ENCODE measurements around the gene POC1B.
A peak's percentile ranks its signal among the peaks of the same experiment; 100 is the strongest.

POC1B gene

DNA sequence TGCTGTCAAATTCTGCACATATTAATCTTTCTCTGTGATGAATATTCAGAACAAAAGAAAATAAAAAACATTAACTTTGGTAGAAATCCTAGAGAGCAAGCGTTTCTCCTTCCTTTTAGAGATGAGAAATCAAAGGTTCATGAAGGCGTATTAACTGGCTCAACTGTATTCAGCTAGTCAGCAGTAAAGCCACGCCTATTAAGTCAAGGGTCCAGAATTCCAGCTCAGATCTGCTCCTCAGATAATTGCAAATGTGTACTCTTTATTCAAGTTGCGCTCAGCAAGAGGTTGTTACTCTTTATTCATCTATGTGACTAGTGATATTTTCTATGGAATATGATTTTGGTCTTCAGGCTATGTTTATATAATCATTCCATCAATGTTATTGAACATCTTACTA lies 13.1 kb upstream of the POC1B start:
- DNase-seq, result no peak

DNA sequence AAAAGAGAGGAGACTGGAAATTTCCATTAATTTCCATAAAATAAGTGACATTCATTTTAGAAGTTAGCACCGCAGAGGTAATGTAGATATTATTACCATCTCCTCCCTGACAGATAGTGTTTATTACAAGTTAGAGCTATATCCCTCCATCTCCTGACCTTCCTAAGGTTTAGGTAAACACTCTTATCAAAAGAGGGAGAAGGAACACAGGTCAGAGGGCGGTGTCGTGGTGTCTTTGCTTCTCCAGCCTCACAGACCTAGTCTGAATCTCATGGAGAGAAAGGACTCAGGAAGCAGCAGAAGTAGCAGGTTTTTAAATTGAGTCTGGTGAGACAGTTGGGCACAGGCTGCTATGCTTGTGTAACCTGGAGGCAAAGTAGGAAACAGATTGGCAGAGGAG lies 11.5 kb upstream of the POC1B start:
- no peak for DNase-seq

DNA sequence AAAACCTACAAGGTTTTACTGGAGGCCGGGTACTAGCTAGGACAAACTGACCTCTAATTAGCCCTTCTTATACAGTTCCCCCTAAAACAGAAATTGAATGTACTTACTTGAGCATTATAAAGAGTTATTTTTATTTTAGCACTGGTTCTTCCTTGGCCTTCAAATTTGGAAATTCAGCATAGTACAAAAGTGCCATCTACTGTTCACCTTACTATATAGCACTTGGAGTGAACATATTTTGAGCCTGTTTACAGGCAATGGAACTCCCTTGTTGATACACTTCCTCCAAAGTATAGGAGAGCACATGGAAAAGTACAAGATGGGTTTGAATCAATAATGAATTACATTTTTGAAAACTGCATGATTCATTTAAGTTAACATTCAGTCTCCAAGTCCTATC lies 3.9 kb upstream of the POC1B start:
- DNase-seq, result no peak

DNA sequence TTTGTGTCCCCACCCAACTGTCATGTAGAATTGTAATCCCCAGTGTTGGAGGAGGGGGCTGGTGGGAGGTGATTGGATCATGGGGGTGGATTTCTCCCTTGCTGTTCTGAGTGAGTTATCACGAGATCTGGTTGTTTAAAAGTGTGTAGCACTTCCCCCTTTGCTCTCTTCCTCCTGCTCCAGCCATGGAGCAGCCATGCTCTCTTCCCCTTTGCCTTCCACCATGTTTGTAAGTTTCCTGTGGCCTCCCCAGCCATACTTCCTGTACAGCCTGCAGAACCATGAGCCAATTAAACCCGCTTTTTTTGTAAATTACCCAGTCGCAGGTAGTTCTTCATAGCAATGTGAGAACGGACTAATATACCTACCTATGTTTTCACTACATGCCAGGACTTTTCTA lies 2.6 kb upstream of the POC1B start:
- no peak for DNase-seq

DNA sequence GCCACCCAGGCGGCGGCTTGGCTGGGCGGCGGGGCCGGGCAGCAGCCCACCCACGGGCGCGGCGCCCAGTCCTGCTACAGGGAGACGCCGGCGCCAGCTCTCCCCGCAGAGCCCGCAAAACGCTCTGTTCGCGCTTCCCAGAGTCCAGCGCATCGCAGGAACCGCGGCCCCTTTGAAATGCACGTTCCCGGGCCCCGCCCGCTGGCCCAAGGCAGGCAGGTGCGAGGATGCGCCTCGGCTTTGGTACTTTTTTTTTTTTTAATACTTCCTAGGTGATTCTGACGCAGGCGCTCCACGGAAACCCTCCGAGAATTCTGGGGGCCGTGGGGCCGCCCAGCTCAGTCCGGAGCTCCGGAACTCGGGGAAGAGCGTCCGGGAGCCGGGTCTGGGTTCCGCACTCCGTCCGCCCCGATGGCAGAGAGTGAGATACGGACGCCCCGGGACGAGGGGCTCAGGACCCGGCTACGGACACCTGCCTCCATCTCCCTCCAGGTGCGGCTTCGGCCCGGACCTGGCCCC lies 483 bp downstream of the POC1B start:
- DNase-seq, result peak; percentile 36

DNA sequence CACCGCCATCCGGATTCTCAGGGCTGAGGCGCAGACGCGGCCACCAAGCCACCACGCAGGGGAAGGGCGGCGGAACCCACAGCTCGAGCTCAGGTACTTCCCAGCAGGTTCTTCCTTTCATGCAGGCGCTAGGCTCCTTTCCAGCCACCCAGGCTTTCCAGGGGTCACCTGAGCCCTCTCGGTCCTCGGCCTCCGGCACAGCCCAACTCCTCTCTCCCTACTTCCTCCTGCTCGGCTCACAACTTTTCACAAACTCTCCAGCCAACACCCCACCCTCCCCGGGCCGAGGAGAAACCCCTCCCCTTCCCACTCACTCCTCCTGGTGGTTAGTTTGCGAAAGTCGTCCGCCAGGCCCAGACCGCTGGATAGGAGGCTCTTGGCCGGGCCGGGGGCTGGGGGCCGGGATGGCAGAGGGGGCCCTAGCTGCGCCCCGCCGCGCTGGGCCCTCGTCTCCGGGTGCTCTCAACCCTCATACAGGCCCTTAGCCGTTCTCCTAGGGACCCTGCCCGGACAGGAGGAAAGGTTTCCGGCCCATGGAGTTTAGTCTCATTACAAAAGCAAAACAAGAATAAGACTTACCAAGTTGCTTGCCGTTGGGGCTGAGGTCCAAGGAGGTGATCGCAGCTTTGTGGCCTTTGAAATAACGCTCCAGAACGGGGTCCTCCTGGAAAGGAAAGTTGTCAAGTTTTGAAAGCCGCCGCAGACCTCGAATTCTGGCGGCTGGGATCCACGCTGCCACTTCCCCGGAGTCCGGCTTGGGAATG lies 1.1 kb downstream of the POC1B start, which contains the start of gene GALNT4:
TSS of gene GALNT4 (minus strand) at position 256 of the 764 bp plus-strand sequence. CDS start at position 9, 247 bp downstream.
- DNase-seq, result peak; percentile 73

DNA sequence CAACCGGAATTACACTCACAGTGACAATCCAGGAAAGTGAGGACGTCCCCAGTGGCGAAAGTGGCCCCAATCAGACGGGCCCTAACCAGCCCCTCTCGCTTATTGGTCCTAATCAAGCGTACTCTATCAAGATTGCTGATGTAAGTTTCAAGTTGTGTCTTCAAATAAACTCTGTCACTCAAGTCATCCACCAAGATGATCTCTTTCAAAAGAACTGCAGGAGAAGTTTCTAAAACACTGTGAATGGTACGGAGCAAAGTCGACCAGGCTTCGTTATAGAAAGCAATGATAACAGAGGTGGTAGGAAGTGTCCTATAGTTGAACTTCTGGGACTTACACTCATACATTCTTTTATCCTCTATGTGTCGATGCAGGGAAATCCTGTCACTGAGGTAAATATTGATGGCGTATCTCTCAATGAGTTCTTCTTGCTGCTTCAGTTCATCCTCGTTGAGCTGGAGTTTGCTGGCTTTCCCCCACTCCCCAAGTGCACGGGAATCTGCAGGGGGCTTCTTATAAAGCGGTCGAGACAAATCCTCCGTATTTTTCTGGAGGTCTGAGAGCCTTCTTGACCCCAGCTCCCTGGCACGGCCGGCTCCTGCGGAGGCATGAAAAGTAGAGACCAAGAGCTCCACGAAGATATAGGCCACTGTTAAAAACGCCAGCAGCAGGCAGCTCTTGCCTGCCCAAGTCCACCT lies 1.9 kb downstream of the POC1B start:
- DNase-seq, result no peak

DNA sequence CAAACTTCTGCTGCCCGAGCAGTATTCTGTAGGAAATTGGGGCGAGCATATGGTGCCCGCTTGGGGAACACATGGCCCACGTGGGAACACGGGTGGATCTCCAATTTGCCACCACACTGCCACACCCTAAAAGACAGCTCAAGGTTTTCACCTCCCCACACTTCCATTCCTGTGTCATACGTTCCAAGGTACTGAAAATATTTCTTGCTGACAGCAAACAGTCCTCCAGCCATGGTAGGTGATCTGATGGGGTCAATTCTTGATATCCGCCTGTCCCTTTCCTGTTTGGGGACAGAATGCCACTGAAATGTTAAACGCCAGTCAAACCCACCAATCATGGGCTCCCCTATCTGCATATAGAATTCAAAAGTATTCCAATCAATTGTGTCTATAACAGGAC lies 2.5 kb downstream of the POC1B start:
- no peak for DNase-seq

DNA sequence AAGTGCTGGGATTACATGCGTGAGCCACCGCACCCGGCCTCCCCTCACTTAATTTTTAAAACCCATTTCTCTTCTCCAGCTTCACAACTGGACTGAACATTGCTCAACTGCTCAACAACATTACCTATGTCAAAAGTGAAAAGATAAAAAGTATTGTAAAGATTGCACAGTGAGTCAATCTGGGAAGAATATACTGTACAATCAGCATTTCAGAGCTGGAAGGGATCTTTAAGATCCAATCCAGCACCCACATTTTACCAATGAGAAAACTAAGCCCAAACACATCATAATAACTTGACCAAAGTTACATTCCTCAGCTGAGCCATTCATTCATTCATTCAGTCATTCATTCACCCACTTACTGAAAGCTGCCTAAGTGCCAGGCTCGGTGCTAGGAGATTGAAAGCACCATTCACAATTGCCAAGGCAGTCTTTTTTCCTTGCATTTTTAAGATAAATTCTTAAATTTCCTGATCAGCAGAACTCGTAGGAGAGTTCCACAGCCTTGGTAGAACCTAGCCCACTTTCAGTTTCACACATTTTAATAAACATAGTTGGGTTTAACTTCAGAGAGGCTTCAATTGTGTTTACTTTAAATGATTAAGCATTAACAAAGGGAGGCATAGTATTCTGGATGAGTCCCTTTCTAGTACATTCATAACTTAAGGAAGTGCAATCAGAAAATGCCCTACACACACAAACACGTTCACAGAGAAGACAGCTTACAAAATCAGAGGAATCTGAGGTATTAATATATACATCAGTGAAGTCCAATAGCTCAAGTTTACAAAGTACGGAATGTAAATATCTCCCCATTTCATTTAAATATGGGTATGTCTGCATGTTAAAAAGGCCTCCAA lies 4.3 kb downstream of the POC1B start:
- no peak for DNase-seq

DNA sequence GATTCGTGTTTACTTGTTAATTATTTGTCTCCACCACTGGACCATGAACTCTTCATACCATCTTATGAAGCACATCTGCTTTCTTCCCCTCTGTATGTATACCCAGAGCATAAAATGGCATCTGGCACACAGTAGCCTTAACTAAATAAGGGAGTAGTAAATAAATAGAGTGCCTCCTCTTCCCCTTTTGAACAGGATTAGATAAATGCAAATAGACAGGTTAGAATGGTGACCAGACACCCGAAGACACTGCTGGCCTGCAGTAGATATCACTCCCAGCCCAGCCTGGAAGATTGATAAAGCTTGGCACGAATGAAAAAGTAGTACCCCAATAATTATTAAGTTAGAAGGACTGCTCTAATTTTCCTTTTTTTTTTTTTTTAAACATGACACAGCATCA lies 8.1 kb downstream of the POC1B start:
- no peak for DNase-seq

DNA sequence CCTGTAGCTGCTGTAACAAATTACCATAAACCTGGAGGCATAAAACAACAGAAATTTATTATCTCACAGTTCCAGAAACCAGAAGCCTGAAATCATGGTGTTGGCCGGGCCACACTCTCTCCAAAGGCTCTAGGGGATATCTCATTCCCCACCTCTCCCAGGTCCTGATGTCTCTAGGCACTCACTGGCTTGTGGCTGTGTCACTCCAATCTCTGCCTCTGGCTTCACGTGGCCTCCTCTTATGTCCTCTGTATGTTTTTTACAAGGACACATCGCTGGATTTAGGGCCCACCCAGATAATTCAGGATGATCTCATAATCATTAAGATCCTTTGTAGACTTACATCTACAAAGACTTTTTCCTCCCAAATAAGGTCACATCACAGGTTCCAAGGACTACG lies 9.2 kb downstream of the POC1B start:
- DNase-seq, result no peak

DNA sequence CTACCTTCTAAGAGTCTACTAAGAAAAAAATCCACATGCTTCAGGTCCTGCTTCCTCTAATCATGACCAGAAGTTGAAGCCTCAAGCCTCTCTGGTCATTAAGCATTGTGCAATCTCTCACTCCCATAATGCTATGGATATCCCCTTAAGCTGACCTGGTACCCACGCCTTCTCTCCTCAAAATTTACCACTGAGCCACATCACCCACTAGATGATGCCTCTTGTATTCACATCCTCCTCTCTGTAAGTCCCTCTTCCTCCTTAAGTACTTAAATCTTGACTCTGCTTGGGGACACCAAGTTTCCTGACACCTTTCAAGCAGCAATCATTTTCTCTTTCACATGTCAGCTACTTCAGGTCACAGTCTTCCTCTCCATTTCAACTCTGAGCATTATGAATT lies 11.1 kb downstream of the POC1B start:
- DNase-seq, result no peak

DNA sequence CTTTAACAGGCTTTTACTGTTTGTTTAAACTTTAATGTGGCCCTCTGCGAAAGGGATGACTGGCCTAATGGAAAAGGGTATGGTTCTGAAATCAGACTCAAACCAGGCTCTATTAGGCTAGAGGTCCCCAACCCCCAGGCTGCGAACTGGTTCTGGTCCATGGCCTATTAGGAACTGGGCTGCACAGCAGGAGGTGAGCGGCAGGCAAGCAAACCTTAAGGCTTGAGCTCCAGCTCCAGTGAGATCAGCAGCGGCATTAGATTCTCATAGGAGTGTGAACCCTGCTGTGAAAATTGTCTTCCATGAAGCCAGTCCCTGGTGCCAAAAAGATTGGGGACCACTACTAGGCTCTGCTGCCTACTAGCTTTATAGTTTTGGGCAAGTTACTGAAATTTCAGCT lies 12.3 kb downstream of the POC1B start:
- no peak for DNase-seq

DNA sequence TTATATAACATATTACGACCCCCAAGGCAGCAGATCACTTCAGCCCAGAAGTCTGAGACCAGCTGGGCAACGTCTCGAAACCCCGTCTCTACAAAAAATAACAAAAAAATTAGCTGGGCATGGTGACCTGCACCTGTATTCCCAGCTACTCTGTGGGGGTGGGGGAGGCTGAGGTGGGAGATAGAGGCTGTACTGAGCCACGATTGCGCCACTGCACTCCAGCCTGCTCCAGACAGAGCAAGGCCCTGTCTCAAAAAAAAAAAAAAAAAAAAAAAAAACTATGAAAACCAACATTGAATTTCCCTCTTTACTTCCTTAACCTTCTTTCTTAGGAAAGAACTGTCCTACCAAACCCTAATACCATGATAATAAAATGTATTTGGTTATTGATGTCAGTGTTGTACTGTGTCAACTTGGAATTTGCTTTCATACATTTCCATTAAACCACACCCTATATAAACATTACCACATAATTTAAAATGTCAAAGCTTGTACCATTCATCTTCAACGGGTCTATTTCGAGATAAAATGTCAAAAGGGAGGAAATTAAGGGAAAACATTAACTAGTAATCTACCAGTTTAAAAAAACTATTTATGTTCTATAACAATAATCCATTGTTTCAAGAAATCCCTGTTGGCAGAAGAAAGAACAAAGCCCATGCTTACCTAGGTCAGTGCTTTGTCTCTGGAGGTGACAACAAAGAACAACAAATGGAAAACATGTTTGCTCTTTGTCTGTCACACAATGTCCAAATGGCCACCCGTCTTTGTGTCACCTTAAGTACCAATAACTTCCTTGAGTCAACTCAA lies 18.6 kb downstream of the POC1B start:
- DNase-seq, result no peak

DNA sequence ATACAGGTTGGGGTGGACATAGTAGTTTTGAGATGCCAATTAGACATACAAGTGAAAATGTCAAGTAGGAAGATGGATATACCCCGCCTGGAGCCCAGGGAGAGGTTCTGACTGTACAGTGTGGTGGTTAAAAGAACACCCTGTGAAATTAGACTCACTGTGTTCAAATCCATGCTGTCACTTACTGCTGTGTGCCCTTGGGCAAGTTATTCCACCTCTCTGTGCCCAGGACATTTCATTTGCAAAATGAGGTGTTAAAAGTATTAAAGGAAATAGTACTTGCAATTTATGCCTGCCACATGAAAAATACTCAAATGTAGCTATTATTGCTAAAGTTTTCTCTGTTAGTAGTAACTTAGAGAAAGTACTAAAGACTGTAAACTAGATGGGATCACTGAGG lies 19.8 kb downstream of the POC1B start:
- no peak for DNase-seq

DNA sequence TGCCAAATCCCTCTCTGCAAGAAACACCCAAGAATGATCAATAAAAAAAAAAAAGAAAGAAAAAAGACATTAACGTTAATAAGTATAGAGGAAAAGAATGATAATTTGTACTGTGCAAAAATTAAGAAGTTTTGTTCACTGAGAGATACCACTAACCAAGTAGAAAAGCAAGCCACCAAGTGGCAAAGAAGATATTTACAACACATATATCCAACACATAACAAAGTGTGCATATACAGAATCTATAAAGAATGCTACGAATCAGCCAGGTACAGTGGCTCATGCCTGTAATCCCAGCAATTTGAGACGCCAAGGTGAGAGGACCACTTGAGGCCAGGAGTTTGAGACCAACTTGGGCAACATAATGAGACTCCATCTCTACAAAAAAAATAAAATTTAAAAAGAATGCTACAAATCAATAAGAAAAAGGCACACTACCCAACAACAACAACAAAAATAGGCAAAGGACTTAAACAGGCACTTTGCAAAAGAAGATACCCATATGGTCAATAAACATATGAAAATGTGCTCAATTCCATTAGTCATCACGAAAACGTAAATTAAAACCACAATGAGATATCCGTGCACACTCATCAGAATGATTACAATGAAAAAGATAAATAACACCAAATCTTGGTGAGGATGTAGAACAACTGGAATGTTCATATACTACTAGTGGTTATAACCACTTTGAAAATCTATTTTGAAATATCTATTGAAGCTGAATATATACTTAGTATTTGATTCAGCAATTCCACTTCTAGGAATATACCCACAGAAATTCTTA lies 21.1 kb downstream of the POC1B start:
- DNase-seq, result no peak

DNA sequence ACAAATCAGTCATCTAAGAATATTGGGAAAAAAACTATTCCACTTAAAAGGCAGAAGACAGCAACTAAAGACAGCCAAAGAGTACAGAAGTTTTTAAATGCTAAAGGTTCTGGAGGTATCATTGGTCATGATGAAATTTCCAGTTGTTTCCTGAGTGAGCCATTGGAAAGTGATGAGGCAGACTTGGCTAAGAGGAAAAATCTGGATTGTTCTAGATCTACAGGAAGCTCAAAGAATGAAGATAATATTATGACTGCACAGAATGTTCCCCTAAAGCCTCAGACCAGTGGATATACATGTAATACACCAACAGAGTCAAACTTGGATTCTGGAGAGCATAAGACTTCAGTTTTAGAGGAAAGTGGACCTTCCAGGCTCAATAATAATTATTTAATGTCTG lies 24.1 kb downstream of the POC1B start:
- DNase-seq, result no peak

DNA sequence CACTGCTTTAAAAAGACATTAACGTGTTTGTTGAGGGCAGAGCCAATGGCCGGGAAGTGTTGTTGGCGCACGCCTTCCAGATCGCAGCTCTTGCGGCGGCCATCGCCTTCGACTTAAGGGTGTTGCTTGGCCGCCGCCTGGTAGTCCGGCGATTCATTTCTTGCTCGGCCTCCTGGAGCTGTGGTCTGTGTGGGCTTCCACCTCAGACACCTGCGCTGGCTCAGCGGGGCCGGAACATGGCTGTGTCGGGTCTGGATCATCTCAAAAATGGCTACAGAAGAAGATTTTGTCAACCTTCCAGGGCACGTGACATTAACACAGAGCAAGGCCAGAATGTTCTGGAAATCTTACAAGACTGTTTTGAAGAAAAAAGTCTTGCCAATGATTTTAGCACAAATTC lies 26.0 kb downstream of the POC1B start:
- no peak for DNase-seq

DNA sequence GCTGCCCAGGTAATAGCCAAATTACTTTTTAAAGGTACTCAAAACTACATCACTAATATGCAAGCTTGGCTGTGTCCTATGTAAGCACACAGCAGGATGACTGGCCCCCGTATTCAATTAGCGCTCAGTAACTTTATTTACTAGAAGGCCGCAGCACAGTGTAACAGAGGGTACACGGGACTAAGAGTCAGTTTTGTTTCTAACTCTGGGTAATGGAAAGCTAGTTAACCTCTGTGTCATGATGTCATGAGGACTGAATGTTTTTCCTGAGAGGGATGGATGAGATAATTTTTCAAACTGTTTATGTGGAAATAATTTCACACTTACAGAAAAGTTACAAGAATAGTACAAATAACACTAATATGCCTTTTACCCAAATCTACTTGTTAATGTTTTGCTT lies 28.4 kb downstream of the POC1B start:
- no peak for DNase-seq

DNA sequence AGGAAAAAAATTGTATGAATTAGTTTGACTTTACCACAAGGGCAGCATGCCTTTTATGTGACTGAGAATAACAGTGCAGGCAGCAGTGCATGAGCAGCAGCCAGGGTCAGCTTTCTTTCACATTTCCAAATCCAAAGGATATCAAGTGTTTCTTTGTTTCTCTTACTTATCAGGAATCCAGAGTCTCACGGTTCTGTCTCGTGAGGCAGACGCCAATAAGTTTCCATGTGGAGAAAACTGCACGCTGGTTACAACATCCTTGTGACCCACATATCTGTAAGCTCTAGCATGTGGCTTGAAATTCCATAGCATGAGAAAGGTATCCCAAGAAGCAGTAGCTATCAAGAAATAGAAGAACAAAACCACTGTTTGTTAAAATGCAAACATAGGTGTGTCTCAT lies 28.8 kb downstream of the POC1B start:
- DNase-seq, result no peak

DNA sequence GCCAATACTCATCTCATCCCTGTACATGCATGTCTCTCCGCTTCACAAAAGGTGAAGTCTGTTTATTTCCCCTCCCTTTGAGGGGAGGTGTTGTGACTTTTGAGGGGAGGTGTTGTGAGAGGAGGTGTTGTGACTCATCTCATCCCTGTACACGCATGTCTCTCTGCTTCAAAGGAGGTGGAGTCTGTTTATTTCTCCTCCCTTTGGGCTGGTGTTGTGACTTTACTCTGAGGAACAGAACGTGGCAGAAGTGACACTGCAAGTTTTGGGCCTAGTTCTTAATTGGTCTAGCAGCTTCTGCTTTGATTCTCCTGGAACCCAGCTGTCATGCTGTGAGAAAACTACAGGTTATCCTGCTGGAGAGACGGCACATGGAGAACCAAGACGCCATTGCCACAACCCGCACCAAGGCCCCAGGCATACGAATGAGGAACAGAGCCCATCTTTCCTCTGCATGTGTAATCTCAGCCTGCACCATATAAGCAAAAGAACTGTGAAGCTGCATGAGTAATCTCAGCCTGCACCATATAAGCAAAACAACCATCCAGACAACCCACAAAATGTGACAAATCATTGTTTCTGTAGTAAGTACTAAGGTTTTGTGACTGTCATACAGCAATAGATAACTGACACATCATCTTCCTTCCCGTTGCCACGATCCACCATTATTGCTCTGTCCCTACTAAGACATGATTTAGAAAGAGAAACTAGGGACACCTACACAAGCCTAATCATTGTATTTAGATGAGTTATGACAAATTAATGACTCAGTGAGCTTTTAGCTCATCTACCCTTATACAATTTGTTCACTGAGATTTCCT lies 31.2 kb downstream of the POC1B start:
- peak; percentile 71 for DNase-seq

Data from stimulated activated CD4-positive, alpha-beta T cell treated with anti-CD3 and anti-CD28 coated beads, Interleukin-1b, Interleukin-23, amount 100 ng/mL, for 48 hours (primary cell).